NCI-H345 treated with DMSO at 0.1 percent for 48 hours (cell line): Measurements from ENCODE around the gene DDIT3.

ENCODE experiments used
- DNase-seq: peaks from one replicate; lab custom pipeline; 2025; ENCODE audit not compliant: unreplicated experiment; lab: John Stamatoyannopoulos, UW

DDIT3 gene

DNA sequence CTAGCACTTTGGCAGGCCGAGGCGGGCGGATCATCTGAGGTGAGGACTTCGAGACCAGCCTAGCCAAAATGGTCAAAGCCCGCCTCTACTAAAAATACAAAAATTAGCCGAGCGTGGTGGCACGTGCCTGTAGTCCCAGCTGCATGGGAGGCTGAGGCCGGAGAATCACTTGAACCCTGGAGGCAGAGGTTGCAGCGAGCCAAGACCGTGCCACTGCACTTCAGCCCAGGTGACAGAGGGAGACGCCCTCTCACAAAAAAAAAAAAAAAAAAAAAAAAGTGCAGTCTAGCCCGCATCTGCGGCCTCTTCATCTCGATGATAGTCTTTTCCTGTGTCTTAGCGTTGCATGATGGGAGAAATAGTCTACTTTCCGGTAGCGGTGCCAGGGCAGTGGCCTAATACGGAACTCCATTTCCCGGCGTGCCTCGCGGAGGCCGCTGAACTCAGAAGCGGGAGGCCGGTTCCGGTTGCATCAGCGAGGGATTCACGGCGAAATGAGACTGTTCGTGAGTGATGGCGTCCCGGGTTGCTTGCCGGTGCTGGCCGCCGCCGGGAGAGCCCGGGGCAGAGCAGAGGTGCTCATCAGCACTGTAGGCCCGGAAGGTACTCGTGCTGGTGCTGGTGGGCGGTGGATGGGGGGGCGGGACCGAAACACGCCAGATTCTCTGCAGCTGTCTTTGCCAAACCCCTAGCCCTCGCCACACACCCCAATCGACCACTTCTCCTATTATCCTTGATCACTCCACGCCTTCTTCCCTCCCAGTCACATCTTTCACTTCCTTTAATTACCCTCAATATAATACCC, 32.5 kb downstream of the DDIT3 start, which contains the start of gene MARS1:
Gene MARS1, plus strand, starts transcription at position 472 of the 805 bp plus-strand sequence. Its CDS starts 23 bp downstream, at position 495.
- peak; percentile 93 for DNase-seq

DNA sequence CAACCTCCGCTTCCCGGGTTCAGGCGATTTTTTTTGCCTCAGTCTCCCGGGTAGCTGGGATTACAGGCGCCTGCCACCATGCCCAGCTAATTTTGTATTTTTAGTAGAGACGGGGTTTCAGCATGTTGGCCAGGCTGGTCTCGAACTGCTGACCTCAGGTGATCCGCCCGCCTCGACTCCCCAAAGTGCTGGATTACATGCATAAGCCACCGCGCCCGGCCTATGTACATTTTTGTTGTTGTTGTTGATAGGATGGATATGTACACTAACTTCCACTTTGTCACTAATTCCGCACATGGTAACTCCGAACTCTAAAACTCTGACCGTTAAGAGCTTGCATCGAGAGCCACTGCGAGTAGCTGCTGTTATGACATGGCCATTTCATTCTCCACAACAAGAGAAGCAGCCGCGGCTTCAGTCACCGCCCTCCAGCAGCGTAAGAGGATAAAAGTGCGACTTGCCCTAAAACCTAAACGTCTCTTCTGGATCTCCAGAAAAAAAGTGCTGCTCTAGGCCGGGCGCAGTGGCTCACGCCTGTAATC, 33.2 kb downstream of the DDIT3 start:
- no peak for DNase-seq

- no peak for DNase-seq
These were observed 34.6 kb downstream of the DDIT3 start for GRCh38 chr12:57485695-57486094.

- DNase-seq = no peak
These were observed 36.8 kb downstream of the DDIT3 start for GRCh38 chr12:57483466-57483865.

- no peak for DNase-seq
These were observed 38.6 kb downstream of the DDIT3 start for GRCh38 chr12:57481671-57482070.

GRCh38 chr12:57479376-57480115, 40.8 kb downstream of the DDIT3 start, which contains the start of gene ARHGAP9:
TSS of gene ARHGAP9 (minus strand) at chr12:57479866. CDS start at chr12:57479406, 460 bp downstream.
- no peak for DNase-seq

- DNase-seq = no peak
These were observed 41.3 kb downstream of the DDIT3 start for GRCh38 chr12:57479043-57479375.

DNA sequence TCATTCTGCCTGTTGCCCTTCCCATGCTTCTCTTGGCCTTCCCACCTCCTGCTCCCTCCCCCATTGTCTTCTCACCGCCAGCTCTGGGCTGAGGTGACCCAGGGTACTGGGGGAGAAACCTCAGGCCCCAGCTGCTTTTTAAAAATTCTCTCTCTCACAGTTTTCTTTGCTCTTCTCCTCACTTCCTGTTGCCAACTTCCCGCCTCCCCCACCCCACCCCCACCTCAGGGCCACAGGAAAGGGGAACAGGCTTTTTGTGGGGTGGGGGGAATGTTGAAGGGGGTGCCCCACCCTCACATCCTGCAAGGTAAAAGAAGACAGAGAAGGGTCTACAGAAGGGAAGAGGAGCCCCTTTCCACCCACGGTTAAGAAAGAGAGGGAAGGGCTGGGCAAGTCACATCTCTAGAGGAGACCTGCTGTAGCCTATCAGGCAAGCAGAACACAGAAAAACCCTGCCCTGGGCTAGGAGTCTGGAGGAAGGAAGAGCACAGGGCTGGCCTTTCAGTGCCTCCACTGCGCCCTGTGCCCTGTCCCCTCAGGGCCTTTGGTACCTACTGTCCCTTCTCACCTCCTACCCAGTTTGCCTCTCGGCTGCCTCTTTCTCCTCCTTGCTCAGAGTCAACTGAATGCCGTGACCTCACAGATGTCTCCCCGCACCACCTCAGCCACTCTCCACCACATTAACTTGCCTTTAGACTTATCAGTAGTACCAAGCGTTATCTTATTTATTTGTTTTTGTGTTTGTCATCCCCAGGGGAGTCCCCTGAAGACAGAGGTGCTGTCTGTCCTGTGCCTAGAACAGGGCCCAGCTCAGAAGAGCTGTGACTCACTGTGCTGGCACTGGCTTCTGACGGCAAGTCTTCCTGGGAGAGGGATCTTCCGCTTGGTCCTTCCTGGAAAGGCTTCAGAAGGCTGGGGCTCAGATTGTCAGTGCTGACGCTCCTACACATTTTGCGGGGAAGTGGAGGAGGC, 42.3 kb downstream of the DDIT3 start:
- DNase-seq = no peak

DNA sequence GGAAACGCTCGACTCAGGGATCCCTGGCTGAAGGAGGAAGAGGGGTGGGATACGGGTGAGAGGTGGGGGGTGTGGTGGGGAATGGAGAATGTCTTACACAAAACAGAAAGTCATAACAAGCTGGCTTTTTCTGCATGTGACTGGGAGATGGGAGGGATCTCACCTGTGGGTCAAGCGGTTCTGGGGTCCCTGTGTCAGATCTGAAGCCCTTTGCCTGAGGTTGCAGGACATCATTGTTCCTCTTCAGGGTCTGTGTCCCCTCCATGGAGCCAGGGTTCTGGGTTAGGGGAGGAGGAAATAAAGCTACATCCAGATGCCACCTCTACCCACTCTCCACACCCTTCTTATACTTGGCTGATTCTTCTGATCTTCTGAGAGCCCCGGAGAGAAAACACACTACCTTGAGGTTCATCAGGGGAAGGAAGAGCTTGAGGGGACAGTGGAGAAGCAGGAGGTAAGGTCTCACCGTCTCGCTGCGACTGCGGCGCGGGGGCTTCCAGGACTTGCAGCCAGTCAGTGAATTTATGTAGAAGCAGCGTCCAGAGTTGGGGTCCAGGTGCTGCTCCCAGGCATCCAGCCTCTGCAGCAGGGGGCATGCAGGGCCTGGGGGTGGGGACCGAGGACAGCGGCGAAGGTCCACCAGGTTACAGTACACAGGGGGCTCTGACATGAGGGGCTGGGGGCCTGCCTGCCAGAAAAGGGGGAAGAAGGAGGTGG, 43.2 kb downstream of the DDIT3 start:
- DNase-seq = no peak

DNA sequence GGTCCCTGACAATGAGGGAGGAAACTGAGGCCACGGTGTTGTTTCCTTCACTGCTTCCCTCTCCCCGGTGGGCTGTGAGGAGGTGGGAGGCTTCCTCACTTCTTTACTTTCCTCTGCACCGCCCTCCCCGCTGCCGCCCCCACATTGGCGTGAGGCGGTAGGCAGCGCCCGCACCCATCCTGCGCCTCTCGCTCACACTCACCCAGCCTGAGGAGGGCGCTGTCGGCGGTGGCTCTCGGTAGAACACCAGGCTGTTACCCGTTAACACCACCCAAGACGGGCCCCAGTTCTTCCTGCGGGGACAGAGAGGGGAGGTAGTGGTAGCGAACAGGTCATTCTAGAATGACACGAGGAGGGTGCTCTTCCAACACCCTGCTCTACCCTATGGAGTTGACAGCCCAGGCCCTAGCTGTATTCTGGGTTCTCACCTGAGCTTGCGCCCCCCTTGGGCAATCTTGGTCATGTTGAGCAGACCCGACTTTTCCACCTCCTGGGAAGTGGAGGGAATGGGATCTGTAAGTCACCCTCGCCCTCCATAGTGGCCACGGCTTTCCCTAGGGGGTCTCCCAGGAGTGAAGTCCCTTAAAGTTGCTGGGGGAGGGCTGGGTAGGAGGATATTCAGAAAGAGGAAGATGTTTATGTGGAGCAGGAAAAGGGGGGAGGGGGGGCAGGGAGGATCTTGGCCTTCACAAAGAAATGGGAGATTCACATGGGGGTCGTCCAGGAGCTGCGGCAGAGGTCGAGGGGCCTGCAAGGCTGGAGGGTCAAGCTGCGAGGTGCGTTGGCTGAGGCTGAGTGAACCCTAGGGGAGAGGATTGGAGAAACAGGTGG, 43.9 kb downstream of the DDIT3 start:
- no peak for DNase-seq

- no peak for DNase-seq
These were observed 44.8 kb downstream of the DDIT3 start for GRCh38 chr12:57475271-57476161.

- DNase-seq = no peak
These were observed 45.5 kb downstream of the DDIT3 start for GRCh38 chr12:57474862-57475261.

GRCh38 chr12:57474430-57474829, 45.9 kb downstream of the DDIT3 start:
- DNase-seq = no peak

GRCh38 chr12:57473886-57474285, 46.4 kb downstream of the DDIT3 start:
- no peak for DNase-seq

DNA sequence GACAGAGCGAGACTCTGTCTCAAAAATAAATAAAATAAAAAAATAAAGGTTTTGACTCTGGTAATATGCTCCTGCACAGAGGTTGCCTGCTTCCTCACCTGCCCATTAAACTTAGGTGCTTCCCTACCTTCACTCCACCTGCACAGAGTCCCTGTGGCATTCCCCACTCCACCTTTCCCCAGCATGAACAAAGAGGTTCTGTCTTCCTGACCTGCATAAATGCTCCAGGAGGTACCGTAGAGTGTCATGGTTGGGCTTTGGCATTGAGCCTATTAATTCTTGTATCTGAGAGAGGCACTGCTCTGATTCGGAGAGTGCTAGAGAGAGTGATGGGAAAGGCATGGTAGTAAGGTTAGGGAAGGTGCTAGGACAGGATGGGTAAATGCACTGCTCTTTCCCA, 46.9 kb downstream of the DDIT3 start:
- DNase-seq = no peak

GRCh38 chr12:57472391-57472790, 47.9 kb downstream of the DDIT3 start:
- DNase-seq = no peak

DNA sequence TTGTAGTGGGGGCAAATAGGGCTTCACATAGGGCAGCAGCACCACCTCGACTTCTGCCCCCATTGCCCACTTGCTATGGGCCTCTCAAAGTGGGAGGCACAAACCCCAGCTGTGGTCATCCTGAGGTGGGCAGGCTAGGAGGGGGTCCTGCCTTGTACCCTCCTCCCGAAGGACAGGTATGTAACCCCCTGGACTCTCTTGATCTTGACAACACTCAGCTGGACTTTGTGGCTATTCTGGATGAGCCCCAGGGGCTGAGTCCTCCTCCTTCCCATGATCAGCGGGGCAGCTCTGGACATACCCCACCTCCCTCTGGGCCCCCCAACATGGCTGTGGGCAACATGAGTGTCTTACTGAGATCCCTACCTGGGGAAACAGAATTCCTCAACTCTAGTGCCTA, 48.7 kb downstream of the DDIT3 start:
- DNase-seq = no peak

DNA sequence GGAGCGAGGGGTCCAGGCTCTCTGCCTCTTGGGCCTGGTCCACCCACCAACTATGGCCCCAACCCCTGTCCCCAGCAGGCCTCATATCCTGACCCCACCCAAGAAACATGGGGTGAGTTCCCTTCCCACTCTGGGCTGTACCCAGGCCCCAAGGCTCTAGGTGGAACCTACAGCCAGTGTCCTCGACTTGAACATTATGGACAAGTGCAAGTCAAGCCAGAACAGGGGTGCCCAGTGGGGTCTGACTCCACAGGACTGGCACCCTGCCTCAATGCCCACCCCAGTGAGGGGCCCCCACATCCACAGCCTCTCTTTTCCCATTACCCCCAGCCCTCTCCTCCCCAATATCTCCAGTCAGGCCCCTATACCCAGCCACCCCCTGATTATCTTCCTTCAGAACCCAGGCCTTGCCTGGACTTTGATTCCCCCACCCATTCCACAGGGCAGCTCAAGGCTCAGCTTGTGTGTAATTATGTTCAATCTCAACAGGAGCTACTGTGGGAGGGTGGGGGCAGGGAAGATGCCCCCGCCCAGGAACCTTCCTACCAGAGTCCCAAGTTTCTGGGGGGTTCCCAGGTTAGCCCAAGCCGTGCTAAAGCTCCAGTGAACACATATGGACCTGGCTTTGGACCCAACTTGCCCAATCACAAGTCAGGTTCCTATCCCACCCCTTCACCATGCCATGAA, 49.2 kb downstream of the DDIT3 start:
- DNase-seq = no peak
